GM18499 (cell line): ENCODE results near the gene FGF8.

Experiments used
- ATAC-seq: cut with Tn5 transposase; IDR thresholded peaks from one replicate; pipeline ENCODE4 v1.9.1; 2021; ENCODE audit warnings: moderate number of reproducible peaks; ENCODE audit not compliant: insufficient read depth, unreplicated experiment

The FGF8 gene

DNA sequence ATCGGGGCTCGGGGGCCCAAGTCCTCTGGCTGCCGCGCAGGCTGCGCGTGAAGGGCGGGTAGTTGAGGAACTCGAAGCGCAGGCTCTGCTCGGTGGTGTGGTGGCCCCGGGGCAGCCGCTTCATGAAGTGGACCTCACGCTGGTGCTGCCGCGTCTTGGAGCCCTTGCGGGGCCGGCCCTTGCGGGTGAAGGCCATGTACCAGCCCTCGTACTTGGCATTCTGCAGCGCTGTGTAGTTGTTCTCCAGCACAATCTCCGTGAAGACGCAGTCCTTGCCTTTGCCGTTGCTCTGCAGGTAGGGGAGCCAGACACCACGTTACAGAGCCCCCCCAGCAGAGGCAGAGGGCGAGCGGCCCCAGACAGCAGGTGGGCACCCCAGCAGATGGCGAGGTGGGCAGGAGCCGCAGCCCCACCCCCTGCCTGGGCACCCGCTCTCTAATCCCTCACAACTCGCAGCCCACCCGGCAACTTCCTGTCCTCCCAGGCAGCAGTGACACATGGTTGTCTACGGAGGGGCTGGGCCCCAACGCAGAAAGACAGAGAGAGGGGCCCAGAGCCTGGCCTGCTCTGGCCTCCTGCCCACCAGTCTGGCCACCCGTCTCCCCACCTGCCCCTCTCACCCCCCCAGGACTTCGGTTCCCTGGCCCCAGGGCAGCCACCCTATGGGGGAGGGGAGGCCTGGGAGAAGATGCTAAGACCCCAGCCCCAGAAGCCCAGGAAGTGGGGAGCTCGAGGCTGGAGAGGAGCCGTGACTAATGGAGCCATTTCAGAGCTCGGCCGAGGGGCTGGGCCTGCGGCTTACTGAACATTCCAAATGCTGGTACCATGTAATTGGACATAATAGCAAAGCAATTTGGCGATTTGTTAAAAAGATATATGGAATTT is 5.3 kb downstream of the FGF8 start:
- no peak for ATAC-seq

DNA sequence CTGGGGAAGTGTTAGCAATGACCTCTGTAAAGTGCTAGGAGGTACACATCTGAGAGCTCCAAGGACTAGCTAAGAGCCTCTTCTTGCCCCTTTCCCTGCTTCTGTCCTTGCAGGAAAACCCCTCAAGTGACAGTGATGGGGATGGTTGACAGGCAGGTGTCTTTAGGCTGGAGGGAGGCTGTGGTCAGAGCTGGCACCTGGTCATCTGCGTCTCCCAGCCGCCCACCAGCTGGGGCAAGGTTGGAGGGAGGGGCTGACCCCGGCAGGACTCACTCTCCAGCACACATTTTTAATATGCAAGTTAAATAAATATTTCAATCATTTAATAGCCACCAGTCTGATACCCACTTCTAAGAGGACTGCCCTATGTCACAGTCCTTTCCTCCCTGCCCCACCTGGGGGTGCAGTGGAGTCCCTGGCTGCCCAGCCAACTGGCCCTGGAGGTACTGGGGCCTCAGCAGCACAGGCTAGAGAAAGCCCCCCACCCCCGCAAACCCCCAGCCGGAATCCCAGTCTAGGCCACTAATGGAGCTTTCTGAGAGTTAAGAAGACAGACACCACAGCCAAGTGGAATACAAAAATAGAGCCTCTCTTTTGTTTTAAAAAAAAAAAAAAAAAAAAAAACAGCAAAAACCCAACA is 6.3 kb downstream of the FGF8 start:
- ATAC-seq: no peak

DNA sequence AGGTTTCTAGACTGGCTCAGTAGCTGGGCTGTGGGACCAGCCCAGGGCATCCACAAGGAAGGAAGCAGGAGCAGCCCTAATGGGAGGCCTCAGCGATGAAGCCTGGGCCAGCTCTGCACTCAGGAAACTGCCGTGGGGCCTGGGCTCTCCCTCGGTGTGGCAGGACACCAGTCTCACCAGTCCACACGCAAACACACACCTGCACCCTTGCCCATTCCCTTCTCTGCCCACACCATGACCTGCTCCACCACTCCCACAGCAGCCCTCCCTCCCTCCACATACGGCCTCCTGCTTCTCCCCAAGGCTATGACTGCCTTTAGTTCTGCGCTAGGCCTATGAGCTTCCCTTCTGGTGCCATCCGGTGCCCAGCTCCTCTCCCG is 7.1 kb downstream of the FGF8 start:
- ATAC-seq: no peak

- no peak for ATAC-seq
Measured at GRCh38 chr10:101767966-101768790, 7.7 kb downstream of the FGF8 start.

- ATAC-seq: no peak
Measured at GRCh38 chr10:101767600-101767945, 8.3 kb downstream of the FGF8 start.

DNA sequence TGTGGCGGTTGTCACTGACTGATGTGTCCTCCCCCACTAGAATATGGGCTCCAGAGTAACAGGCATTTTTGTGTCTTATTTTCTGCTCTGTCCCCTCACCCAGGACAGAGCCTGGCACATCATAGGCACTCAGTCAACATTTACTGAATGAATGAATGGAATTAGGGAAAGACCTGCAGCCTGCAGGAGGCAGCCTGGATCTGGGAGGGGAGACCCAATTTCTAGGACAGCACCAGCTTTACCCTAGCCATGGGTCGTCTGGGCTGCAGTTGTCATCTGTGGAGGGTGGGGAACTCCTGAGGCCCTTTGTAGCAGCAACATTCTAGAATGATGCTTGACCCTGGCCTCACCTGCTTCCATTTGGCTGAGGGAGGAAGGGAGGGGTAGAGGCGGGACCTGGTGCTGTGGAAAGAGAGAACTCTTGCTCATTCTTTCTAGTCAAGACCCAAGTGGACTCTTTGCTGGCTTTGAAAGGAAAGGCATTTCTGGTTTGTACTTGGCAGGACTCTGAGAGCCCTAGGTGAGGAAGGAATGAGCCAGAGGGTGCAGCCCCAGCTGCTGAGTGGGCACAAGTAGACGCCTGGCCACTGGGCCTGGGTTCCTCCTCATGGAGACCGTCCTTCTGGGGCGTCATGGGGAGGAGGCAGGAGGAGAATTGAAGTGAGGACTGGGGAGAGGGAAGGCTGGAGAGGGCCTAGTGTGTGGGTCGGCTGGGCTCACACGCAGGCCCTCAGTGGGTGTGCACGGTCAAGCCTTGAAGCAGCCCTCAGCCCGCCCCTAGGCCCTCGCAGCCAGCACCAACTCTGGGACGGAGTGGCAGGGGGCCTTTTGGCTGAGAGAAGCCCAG is 8.9 kb downstream of the FGF8 start:
- ATAC-seq: no peak

DNA sequence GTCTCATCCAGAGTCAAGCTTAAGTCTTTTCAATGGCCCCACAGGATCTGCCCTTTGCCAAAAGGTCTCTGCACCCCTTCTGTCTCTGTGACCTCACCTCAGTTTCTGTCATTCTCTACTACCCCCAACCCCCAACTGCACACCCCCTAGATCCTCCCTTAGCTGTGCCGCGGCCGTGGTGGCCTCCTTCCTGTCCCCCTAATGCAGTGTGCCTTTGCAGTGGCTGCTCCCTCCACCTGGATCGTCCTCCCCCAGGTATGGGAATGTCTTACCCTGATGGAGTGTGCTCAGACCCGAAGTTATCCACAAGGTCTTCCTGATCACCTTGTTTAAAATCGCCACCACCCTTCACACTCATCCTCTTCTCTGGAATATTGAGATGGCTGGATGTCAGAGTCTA is 9.6 kb downstream of the FGF8 start:
- ATAC-seq: no peak

DNA sequence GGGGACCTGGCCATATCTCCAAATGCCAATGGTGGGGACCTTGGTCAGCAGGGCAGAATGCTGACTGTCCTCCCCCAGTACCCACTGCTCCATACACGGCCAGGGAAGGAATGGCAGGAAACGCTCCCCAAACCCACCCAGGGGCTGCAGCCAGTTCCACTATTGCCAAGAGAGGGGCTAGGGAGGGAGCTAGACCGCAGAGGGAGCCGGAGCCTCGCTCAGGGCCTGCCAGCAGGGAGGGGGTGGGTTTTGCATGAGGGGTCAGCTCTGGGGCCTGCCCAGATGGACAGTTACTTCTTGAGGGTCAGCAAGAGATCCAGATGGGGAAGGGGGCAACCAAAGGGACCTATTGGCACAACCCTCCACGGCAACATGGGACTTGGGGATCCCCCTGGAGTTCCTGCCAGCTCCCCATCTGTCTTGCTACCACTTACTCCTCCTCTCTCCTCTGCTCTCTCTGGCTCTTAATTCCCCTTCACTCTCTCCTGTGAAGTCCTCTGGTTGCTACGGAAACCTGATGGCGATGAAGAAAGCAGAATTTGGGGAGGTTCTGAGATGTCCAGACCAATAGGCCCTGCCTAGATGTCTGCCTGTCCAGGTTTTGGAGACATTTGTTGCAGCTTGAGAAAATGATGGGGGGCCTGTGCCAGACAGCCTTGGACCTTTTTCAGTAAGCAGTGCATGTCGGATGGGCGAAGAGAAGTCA is 12.6 kb downstream of the FGF8 start:
- ATAC-seq: no peak

- ATAC-seq: no peak
Measured at GRCh38 chr10:101762736-101763135, 13.2 kb downstream of the FGF8 start.

- no peak for ATAC-seq
Measured at GRCh38 chr10:101761226-101761625, 14.7 kb downstream of the FGF8 start.

- ATAC-seq: no peak
Measured at GRCh38 chr10:101760510-101760909, 15.4 kb downstream of the FGF8 start.

GRCh38 chr10:101759309-101760247 is 16.3 kb downstream of the FGF8 start:
- no peak for ATAC-seq

DNA sequence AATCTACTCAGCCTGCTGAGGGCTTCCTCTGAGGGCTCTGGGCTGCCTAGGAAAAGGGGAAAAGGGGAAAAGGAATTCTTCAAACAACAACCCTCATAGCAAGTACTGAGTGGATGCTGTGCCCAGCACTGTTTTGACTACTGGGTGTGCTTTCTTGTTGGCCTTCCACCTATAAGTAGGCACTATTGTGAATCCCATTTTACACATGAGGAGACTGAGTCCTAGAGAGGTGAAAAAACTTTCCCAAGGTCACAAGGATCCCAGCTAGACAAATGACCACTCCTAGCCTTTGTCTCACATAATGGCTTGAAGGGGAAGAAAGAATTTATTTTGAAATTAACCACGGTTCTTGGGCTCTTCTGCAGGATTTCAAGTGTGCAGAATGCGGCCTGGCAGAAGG is 17.1 kb downstream of the FGF8 start:
- no peak for ATAC-seq

GRCh38 chr10:101752241-101752640 is 23.7 kb downstream of the FGF8 start:
- no peak for ATAC-seq

DNA sequence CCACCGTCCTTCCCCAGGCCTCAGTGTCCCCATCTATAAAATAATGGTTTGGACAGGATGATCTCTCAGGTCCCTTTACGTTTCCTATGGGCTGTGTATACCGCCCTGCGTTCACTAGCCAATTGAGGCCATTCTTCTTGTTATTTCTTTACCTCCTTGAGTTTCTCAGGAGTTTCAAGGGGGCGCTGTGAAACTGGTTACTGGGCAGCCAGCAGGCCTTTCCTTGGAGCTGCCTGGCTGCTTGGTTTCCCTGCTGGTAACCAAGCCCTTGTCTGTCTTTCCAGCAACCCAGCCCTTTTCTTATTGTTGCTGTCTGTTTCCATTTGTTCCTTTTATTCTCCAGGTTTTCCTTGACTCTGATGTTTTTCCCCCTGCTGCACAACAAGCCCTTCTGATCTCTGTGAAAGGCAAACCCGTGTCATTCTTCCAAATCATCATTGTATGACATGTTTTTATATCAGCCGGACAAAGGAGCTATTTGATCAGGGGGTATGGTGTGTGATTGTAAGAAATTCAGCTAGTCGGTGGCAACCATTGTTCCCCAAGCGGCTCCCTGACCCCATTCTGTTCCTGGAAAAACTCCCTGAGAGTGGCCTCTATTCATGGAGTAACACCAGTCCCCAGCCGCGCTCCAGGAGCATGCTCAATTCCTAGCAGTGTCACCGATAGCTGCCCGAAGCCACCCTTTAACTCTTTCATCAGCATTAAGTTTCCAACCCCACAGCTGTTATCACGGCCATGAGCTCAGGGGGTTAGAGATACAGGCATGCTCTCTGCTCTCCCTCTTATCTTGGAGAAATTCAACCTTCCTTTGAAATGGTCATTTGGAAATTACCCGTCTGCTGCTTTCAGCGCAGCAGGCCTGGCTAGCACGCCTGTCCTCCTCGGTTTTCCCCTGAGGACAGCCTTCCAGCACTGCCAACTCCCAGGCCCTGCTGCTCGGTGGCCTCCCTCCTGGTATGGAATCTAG is 26.6 kb downstream of the FGF8 start:
- no peak for ATAC-seq

DNA sequence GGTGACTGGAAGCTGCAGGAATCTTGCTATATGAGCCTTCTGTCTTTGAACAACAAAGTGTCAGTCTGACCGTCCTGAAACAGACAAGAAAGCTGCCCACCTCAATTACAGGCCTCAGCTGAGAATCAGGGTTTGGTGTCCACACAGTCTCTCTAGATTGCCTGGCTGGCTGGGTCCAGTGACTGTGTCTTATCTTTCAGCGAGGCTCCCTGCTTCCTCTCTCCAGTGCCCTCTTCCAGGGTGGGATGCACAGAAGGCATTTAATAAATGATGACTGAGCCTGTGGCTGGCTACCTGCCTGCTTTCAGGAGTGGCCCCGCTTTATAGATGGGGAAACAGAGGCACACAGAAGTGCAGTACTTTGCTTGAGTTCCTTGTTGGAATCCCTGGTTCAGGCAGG is 27.4 kb downstream of the FGF8 start:
- no peak for ATAC-seq

- no peak for ATAC-seq
Measured at GRCh38 chr10:101745074-101745696, 30.7 kb downstream of the FGF8 start.
